HCT116 (cell line): ENCODE results near the gene IL9. TPM values are rescaled to one million over a fixed set of nuclear protein-coding genes. Genes with fewer than 3 reads are reported as not detected.

Source experiments
- ATAC-seq: fragments of 200-7000 bp; cut with Tn5 transposase; 2 replicates; pipeline ENCODE4 v1.9.1; 2020; ENCODE audit warnings: mild to moderate bottlenecking, moderate library complexity
- BruUV-seq: library from RNA; stranded (reverse); fragments of 400-500 nt; replicated peaks from 2 replicates; lab custom pipeline; 2021; lab: Mats Ljungman, UMichigan
- CTCF ChIA-PET: fragments of 300-600 bp; sonication (Branson Sonifier 250); formaldehyde crosslinking; loops from one replicate; lab custom pipeline; 2021; ENCODE audit warnings: antibody characterized with exemption; lab: Charles Lee
- POLR2A ChIA-PET: fragments of 300-600, 350-600 bp; sonication (Branson Sonifier 250); formaldehyde crosslinking; loops from one replicate; lab custom pipeline; 2021; ENCODE audit warnings: antibody characterized with exemption; lab: Charles Lee
- RAD21 ChIA-PET, 2 experiments: fragments of 300-600 bp; sonication (Branson Sonifier 250); formaldehyde crosslinking; loops; one replicate each; lab custom pipeline; 2023; ENCODE audit warnings: low total read pairs in 2 of 2; ENCODE audit not compliant: uncharacterized antibody in 2 of 2, unreplicated experiment in 2 of 2, low non-redundant PET in 1 of 2; lab: Charles Lee
- DNase-seq: peaks from one replicate; pipeline ENCODE4 v3.0.0-alpha.2; 2010; ENCODE audit warnings: low read depth, low spot score
- H2AFZ ChIP-seq: fragments of 200-600 bp; shearing (Covaris generic), sonication (generic); 2 replicates; pipeline ENCODE4 v1.6.1; 2017; ENCODE audit warnings: low read depth, mixed run types, mixed read lengths, antibody characterized with exemption, low read length; ENCODE audit not compliant: poor library complexity, severe bottlenecking
- H3K27ac ChIP-seq: 2 replicates; pipeline ENCODE4 v1.5.1; 2012; ENCODE audit warnings: low read depth, low read length
- H3K27me3 ChIP-seq: fragments of 200-600 bp; sonication (generic); 2 replicates; pipeline ENCODE4 v1.6.1; 2016; ENCODE audit warnings: mixed run types, low read length, mixed read lengths; ENCODE audit not compliant: insufficient read depth
- H3K36me3 ChIP-seq, 2 experiments: fragments of 200-500 bp in 1 of 2; fragments of 200-600 bp in 1 of 2; sonication (Bioruptor generic) in 1 of 2; sonication (generic) in 1 of 2; 2 replicates each; pipeline versions ENCODE4 v1.5.1 to v1.6.1; 2014 to 2016; ENCODE audit warnings: low read length in 2 of 2, inconsistent platforms in 1 of 2, mixed read lengths in 1 of 2, mixed run types in 1 of 2; ENCODE audit not compliant: insufficient read depth in 2 of 2, control insufficient read depth in 1 of 2
- H3K4me1 ChIP-seq, 2 experiments: fragments of 200-600 bp in 1 of 2; sonication (generic) in 1 of 2; 2 replicates each; pipeline versions ENCODE4 v1.5.1 to v1.6.1; 2012 to 2017; ENCODE audit warnings: low read length in 2 of 2, inconsistent platforms in 1 of 2, mild to moderate bottlenecking in 1 of 2, mixed read lengths in 1 of 2, mixed run types in 1 of 2, moderate library complexity in 1 of 2; ENCODE audit not compliant: insufficient read depth in 2 of 2, control insufficient read depth in 1 of 2
- H3K4me2 ChIP-seq: fragments of 200-600 bp; sonication (generic); 2 replicates; pipeline ENCODE4 v1.6.1; 2017; ENCODE audit warnings: mixed run types, low read length, mixed read lengths
- H3K4me3 ChIP-seq, 2 experiments: fragments of 200-600 bp in 1 of 2; sonication (generic) in 1 of 2; replicated peaks in 1 of 2; 2 replicates each; pipeline ENCODE4 v1.5.1; 2011 to 2016; ENCODE audit warnings: low read length in 2 of 2, control low read depth in 1 of 2, low read depth in 1 of 2, mild to moderate bottlenecking in 1 of 2, mixed read lengths in 1 of 2, mixed run types in 1 of 2
- H3K79me2 ChIP-seq: fragments of 200-600 bp; sonication (generic); 2 replicates; pipeline ENCODE4 v1.6.1; 2017; ENCODE audit warnings: mild to moderate bottlenecking, mixed run types, low read length, moderate library complexity, mixed read lengths; ENCODE audit not compliant: insufficient read depth
- H3K9ac ChIP-seq: fragments of 200-600 bp; sonication (generic); 2 replicates; pipeline ENCODE4 v1.6.1; 2016; ENCODE audit warnings: low read length, mixed read lengths
- H3K9me2 ChIP-seq: fragments of 200-600 bp; sonication (generic), shearing (Covaris generic); 2 replicates; pipeline ENCODE4 v1.6.1; 2017; ENCODE audit warnings: mixed run types, mild to moderate bottlenecking, moderate library complexity; ENCODE audit not compliant: insufficient read depth
- H3K9me3 ChIP-seq, 2 experiments: fragments of 200-500 bp in 1 of 2; fragments of 200-600 bp in 1 of 2; sonication (Bioruptor generic) in 1 of 2; sonication (generic) in 1 of 2; 2 replicates each; pipeline ENCODE4 v1.6.1; 2014 to 2017; ENCODE audit warnings: low read length in 2 of 2, mixed read lengths in 2 of 2, inconsistent platforms in 1 of 2, low read depth in 1 of 2, mild to moderate bottlenecking in 1 of 2, mixed run types in 1 of 2, moderate library complexity in 1 of 2; ENCODE audit not compliant: control insufficient read depth in 1 of 2, insufficient read depth in 1 of 2
- H4K20me1 ChIP-seq: fragments of 200-600 bp; sonication (generic), shearing (Covaris generic); 2 replicates; pipeline ENCODE4 v1.6.1; 2017; ENCODE audit warnings: mixed run types, mild to moderate bottlenecking, moderate library complexity; ENCODE audit not compliant: insufficient read depth
- ATF3 ChIP-seq: IDR thresholded peaks from 2 replicates; pipeline ENCODE4 v1.6.1; 2012
- CBX3 ChIP-seq: IDR thresholded peaks from 2 replicates; pipeline ENCODE4 v1.6.1; 2012; ENCODE audit warnings: low read depth
- CTCF ChIP-seq, 3 experiments: fragments of 200-600 bp in 1 of 3; sonication (generic) in 1 of 3; IDR thresholded peaks in 2 of 3; conservative IDR thresholded peaks in 1 of 3; 2 replicates each; pipeline ENCODE4 v1.5.1; 2012 to 2017; ENCODE audit warnings: low read depth in 2 of 3, low read length in 2 of 3, antibody characterized with exemption in 1 of 3, borderline replicate concordance in 1 of 3, control low read depth in 1 of 3, mild to moderate bottlenecking in 1 of 3, mixed read lengths in 1 of 3, mixed run types in 1 of 3, moderate library complexity in 1 of 3; ENCODE audit not compliant: insufficient read depth in 1 of 3
- EGR1 ChIP-seq: IDR thresholded peaks from 2 replicates; pipeline ENCODE4 v1.6.1; 2012; ENCODE audit warnings: low read depth
- EZH2phosphoT487 ChIP-seq: fragments of 200-600 bp; IDR thresholded peaks from 2 replicates; pipeline ENCODE4 v1.6.1; 2018; ENCODE audit warnings: antibody characterized with exemption, borderline replicate concordance
- JUND ChIP-seq: IDR thresholded peaks from 2 replicates; pipeline ENCODE4 v1.6.1; 2012
- MAX ChIP-seq: IDR thresholded peaks from 2 replicates; pipeline ENCODE4 v1.6.1; 2012
- RAD21 ChIP-seq: IDR thresholded peaks from 2 replicates; pipeline ENCODE4 v1.6.1; 2012; ENCODE audit warnings: low read depth, mild to moderate bottlenecking
- REST ChIP-seq: IDR thresholded peaks from 2 replicates; pipeline ENCODE4 v1.6.1; 2012; ENCODE audit warnings: low read depth
- SP1 ChIP-seq: IDR thresholded peaks from 2 replicates; pipeline ENCODE4 v1.6.1; 2012; ENCODE audit warnings: low read depth
- intact Hi-C: fragments of 100-400 bp; cut with micrococcal nuclease; formaldehyde crosslinking; loops from 2 replicates; pipeline ENCODE4 v1.10.0; 2022
- total RNA-seq: library from RNA; stranded (reverse); gene quantifications from one replicate; pipeline ENCODE4 v1.2.1, GENCODE V29; 2021; ENCODE audit not compliant: unreplicated experiment

Gene IL9
- total RNA-seq, 1 experiment from 2014 or later, result not detected

- Histone ChIP-seq H3K79me2 (no peaks in the 10 kb centered on the region), H2AFZ (no peak overlapping the region), H3K9ac (no peak overlapping the region), H3K4me3 (no peak overlapping the region), H3K4me2 (no peak overlapping the region), H3K27me3 (no peaks in the 10 kb centered on the region), H4K20me1 (no peaks in the 10 kb centered on the region), H3K36me3 (no peaks in the 10 kb centered on the region), H3K9me2 (no peaks in the 10 kb centered on the region), H3K9me3 (no peaks in the 10 kb centered on the region), H3K4me1 (no peaks in the 10 kb centered on the region), H3K27ac (no peak overlapping the region)
- no TSS peak for BruUV-seq
- DNase-seq (no peak), ATAC-seq (no peak)
- RAD21 ChIA-PET, result no interaction called here
- TF ChIP-seq REST, result no peak
- CTCF ChIA-PET, result no interaction called here
- POLR2A ChIA-PET, result no interaction called here
- intact Hi-C loops, result no loop called here
Observed at GRCh38 chr5:135871268-135871915, 24.2 kb downstream of the IL9 start.

GRCh38 chr5:135869935-135870334 is 25.7 kb downstream of the IL9 start:
- H3K9me2 ChIP-seq, result no peaks in the 10 kb centered on the region
- no peaks in the 10 kb centered on the region for H4K20me1 ChIP-seq
- H3K79me2 ChIP-seq, result no peaks in the 10 kb centered on the region
- CTCF ChIA-PET, result no interaction called here
- DNase-seq, result no peak
- no peaks in the 10 kb centered on the region for H3K4me1 ChIP-seq
- no peaks in the 10 kb centered on the region for H3K36me3 ChIP-seq
- RAD21 ChIA-PET, result no interaction called here
- H3K27ac ChIP-seq, result no peak overlapping the region
- no peak overlapping the region for H3K9ac ChIP-seq
- ATAC-seq, result no peak
- H2AFZ ChIP-seq, result no peak overlapping the region
- POLR2A ChIA-PET, result no interaction called here
- no TSS peak for BruUV-seq
- H3K4me2 ChIP-seq, result no peak overlapping the region
- H3K4me3 ChIP-seq, result no peak overlapping the region
- intact Hi-C loops, result no loop called here
- H3K27me3 ChIP-seq, result no peaks in the 10 kb centered on the region
- H3K9me3 ChIP-seq, result no peaks in the 10 kb centered on the region
- no peak for TF ChIP-seq EGR1
- no peak for TF ChIP-seq JUND
- no peak for TF ChIP-seq MAX
- TF ChIP-seq EZH2phosphoT487, result no peak
- TF ChIP-seq ATF3, result no peak
- TF ChIP-seq REST, result no peak
- no peak for TF ChIP-seq CTCF (IDR thresholded peaks at IDR 0.05 in 2 of 3, conservative IDR thresholded peaks at IDR 0.05 in 1 of 3; ENCODE audit: borderline replicate concordance in 1 of 3, insufficient read depth in 1 of 3, low read depth in 2 of 3, low read length in 2 of 3)
- TF ChIP-seq RAD21, result no peak
- no peak for TF ChIP-seq CBX3
- TF ChIP-seq SP1, result no peak
